WTC11 (cell line): ENCODE measurements around the gene HOXC11.

ENCODE experiments used
- CREM ChIP-seq: sonication (generic); formaldehyde crosslinking; IDR thresholded peaks from 2 replicates; pipeline ENCODE4 v1.8.1; 2022; ENCODE audit warnings: mild to moderate bottlenecking, missing genetic modification reagents, moderate library complexity
- CTCF ChIP-seq: fragments of 200-600 bp; IDR thresholded peaks from 2 replicates; pipeline ENCODE4 v1.8.0; 2022; ENCODE audit warnings: antibody characterized with exemption
- ELF4 ChIP-seq: sonication (generic); formaldehyde crosslinking; IDR thresholded peaks from 2 replicates; pipeline ENCODE4 v1.8.1; 2022; ENCODE audit warnings: low read depth, mild to moderate bottlenecking, moderate library complexity, missing genetic modification reagents
- GTF2I ChIP-seq: fragments of 250-450 bp; sonication (Bioruptor Pico); conservative IDR thresholded peaks from 2 replicates; pipeline ENCODE4 v1.4.0; 2021; ENCODE audit warnings: mild to moderate bottlenecking
- JUN ChIP-seq: sonication (generic); formaldehyde crosslinking; IDR thresholded peaks from 2 replicates; pipeline ENCODE4 v1.8.0; 2023; ENCODE audit warnings: mild to moderate bottlenecking, missing genetic modification reagents
- NFE2L1 ChIP-seq: sonication (generic); formaldehyde crosslinking; IDR thresholded peaks from 2 replicates; pipeline ENCODE4 v1.8.1; 2023; ENCODE audit warnings: missing genetic modification reagents
- RELA ChIP-seq: sonication (generic); formaldehyde crosslinking; IDR thresholded peaks from 2 replicates; pipeline ENCODE4 v1.8.1; 2022; ENCODE audit warnings: missing genetic modification reagents, mild to moderate bottlenecking, borderline replicate concordance
- SP1 ChIP-seq: sonication (generic); formaldehyde crosslinking; conservative IDR thresholded peaks from 2 replicates; pipeline ENCODE4 v1.8.1; 2022; ENCODE audit warnings: missing genetic modification reagents
- ZNF263 ChIP-seq: sonication (generic); formaldehyde crosslinking; IDR thresholded peaks from 2 replicates; pipeline ENCODE4 v1.8.1; 2022; ENCODE audit warnings: low read depth, mild to moderate bottlenecking, moderate library complexity, missing genetic modification reagents
- TF ChIP-seq, protein P1 (sequence below): sonication (generic); formaldehyde crosslinking; IDR thresholded peaks from 2 replicates; pipeline ENCODE4 v1.8.1; 2023; ENCODE audit warnings: mild to moderate bottlenecking, missing genetic modification reagents, borderline replicate concordance
- TF ChIP-seq, protein P2 (sequence below): sonication (generic); formaldehyde crosslinking; IDR thresholded peaks from 2 replicates; pipeline ENCODE4 v1.8.0; 2022; ENCODE audit warnings: mild to moderate bottlenecking, missing genetic modification reagents

- no peak for TF ChIP-seq NFE2L1 (CRISPR knock-in tag)
- TF ChIP-seq CTCF: no peak
- TF ChIP-seq CREM: no peak
- TF ChIP-seq, protein P1, sequence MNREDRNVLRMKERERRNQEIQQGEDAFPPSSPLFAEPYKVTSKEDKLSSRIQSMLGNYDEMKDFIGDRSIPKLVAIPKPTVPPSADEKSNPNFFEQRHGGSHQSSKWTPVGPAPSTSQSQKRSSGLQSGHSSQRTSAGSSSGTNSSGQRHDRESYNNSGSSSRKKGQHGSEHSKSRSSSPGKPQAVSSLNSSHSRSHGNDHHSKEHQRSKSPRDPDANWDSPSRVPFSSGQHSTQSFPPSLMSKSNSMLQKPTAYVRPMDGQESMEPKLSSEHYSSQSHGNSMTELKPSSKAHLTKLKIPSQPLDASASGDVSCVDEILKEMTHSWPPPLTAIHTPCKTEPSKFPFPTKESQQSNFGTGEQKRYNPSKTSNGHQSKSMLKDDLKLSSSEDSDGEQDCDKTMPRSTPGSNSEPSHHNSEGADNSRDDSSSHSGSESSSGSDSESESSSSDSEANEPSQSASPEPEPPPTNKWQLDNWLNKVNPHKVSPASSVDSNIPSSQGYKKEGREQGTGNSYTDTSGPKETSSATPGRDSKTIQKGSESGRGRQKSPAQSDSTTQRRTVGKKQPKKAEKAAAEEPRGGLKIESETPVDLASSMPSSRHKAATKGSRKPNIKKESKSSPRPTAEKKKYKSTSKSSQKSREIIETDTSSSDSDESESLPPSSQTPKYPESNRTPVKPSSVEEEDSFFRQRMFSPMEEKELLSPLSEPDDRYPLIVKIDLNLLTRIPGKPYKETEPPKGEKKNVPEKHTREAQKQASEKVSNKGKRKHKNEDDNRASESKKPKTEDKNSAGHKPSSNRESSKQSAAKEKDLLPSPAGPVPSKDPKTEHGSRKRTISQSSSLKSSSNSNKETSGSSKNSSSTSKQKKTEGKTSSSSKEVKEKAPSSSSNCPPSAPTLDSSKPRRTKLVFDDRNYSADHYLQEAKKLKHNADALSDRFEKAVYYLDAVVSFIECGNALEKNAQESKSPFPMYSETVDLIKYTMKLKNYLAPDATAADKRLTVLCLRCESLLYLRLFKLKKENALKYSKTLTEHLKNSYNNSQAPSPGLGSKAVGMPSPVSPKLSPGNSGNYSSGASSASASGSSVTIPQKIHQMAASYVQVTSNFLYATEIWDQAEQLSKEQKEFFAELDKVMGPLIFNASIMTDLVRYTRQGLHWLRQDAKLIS (CRISPR knock-in tag): no peak
- no peak for TF ChIP-seq RELA (CRISPR knock-in tag)
- TF ChIP-seq, protein P2, sequence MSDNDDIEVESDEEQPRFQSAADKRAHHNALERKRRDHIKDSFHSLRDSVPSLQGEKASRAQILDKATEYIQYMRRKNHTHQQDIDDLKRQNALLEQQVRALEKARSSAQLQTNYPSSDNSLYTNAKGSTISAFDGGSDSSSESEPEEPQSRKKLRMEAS: no peak
- no peak for TF ChIP-seq JUN (CRISPR knock-in tag)
- no peak for TF ChIP-seq SP1 (CRISPR knock-in tag)
- TF ChIP-seq GTF2I: no peak
- TF ChIP-seq ELF4 (CRISPR knock-in tag): no peak
- TF ChIP-seq ZNF263 (CRISPR knock-in tag): no peak
Observed at GRCh38 chr12:53941750-53942149, 31.2 kb upstream of the HOXC11 start.
